ENCODE results near the gene SLC26A8.

DNA sequence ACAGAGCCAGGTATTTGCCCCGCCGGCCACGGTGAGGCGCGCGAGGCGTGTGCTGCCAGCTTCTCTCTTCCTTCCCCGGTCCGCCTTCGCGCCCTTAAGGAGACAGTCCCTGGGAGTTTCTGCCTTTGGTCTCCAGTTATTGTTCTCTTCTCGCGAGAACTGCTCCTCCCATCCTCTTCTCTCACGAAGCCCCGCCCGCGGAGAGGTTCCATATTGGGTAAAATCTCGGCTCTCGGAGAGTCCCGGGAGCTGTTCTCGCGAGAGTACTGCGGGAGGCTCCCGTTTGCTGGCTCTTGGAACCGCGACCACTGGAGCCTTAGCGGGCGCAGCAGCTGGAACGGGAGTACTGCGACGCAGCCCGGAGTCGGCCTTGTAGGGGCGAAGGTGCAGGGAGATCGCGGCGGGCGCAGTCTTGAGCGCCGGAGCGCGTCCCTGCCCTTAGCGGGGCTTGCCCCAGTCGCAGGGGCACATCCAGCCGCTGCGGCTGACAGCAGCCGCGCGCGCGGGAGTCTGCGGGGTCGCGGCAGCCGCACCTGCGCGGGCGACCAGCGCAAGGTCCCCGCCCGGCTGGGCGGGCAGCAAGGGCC is 3.2 kb upstream of the SLC26A8 start, which contains the start of gene MAPK14:
- TF ChIP-seq, protein P1, sequence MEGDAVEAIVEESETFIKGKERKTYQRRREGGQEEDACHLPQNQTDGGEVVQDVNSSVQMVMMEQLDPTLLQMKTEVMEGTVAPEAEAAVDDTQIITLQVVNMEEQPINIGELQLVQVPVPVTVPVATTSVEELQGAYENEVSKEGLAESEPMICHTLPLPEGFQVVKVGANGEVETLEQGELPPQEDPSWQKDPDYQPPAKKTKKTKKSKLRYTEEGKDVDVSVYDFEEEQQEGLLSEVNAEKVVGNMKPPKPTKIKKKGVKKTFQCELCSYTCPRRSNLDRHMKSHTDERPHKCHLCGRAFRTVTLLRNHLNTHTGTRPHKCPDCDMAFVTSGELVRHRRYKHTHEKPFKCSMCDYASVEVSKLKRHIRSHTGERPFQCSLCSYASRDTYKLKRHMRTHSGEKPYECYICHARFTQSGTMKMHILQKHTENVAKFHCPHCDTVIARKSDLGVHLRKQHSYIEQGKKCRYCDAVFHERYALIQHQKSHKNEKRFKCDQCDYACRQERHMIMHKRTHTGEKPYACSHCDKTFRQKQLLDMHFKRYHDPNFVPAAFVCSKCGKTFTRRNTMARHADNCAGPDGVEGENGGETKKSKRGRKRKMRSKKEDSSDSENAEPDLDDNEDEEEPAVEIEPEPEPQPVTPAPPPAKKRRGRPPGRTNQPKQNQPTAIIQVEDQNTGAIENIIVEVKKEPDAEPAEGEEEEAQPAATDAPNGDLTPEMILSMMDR (IDR thresholded peaks at IDR 0.05) = peak; percentile 79 to 99 (median 96)
- TF ChIP-seq POLR2A (IDR thresholded peaks at IDR 0.05) = peak; percentile 95

Measured in prostate gland (tissue), 2 donors.